NCI-H1048 (cell line): ENCODE data around the gene NDUFB4.
"Not testable (repeated sequence)": the region's sequence is repeated elsewhere in the genome, so short reads cannot be mapped to it uniquely, and the experiment has no call there.

Experiments used
- DNase-seq: peaks from one replicate; lab custom pipeline; 2025; lab: John Stamatoyannopoulos, UW

NDUFB4 gene

DNA sequence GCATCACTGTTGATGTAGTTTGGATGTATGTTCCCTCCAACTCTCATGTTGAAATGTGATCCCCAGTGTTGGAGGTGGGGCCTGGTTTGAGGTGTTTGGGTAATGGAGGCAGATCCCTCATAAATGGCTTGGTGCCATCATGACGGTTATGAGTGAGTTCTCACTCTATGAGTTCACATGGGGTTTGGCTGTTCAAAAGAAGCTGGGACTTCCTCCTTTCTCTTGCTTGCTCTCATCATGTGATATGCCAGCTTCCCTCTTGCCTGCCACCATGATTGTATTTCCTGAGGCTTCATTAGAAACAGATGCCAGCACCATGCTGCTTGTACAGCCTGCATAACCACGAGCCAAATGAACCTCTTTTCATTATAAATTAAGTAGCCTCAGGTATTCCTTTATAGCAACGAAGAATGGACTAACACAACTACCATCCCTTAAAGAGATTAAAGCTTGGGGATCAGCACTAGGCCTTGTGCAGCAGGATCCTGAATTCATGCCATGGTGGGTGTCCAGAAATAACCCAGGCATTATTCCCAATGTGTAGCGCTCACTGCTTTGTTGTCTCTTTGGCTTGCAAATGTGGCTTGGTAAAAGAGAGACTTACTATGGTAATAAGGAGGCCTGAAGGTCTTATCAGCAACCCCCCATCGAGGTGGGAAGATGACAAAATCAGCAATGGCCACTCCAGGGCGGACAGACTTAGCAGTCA is 41.9 kb downstream of the NDUFB4 start:
- DNase-seq, result no peak

GRCh38 chr3:120638820-120639219 is 42.7 kb downstream of the NDUFB4 start:
- not testable (repeated sequence) for DNase-seq

- no peak for DNase-seq
These were observed 44.1 kb downstream of the NDUFB4 start for GRCh38 chr3:120640231-120640630.

- DNase-seq, result no peak
These were observed 45.6 kb downstream of the NDUFB4 start for GRCh38 chr3:120641696-120642246.

GRCh38 chr3:120642368-120642948 is 46.3 kb downstream of the NDUFB4 start:
- DNase-seq, result no peak

- no peak for DNase-seq
These were observed 49.1 kb downstream of the NDUFB4 start for GRCh38 chr3:120645083-120645845.

DNA sequence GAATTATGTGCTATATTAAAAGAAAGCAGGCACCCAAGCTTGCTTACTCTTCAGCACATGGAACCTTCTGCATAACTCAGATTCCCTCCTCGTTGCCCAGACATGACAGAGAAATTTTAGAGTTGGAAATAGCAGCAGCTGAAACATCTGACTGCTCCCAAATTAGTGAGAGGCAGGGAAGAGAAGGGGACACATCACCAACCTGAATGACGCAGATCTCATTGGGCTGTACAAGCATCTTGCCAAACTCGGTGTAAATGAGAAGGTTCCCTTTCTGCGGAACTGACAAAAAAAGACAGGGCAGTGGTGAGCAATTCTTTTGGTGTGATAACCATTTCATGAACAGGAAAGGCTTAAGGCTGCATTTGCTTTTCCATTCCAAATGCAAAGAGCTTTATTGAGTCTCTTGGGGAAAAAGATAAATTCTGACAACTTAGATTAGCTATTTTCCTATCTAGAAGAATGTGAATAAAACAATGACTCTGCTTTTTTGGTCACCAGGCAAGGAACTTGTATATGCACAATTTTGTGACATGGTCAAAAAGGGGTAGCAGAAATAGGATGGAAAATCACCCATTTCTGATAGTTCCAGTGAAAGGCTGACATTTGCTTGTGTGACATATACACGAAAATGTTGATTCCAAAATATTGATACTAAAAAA is 50.8 kb downstream of the NDUFB4 start:
- no peak for DNase-seq

DNA sequence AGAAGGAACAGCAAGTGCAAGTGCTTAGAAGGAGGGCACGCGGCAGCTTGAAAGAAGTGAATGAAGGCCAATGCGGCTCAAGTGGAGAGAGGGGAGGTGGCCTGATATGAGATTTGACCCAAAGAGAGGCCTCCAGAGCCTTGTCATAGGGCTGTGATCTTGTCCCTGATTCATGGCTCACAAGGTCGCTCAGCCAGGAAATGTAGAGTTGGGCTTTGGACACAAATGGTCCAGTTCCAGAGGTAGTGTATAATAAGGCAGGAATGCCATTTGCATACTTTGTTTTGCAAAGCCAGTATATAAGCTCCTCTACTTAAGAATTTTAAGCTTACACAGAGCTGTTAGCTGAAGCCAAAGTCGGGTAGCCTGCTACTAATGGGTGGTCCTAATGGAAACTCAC is 52.2 kb downstream of the NDUFB4 start:
- DNase-seq, result no peak

- DNase-seq, result no peak
These were observed 53.7 kb downstream of the NDUFB4 start for GRCh38 chr3:120649830-120650233.

- no peak for DNase-seq
These were observed 54.2 kb downstream of the NDUFB4 start for GRCh38 chr3:120650311-120650710.
